Activated CD4-positive, alpha-beta T cell treated with anti-CD3 and anti-CD28 coated beads for 24 hours (primary cell): ENCODE results near the gene RAP1GAP2.
"Not testable (repeated sequence)": the region's sequence is repeated elsewhere in the genome, so short reads cannot be mapped to it uniquely, and the experiment has no call there.

Experiments
- DNase-seq, 2 donors: peaks; one replicate each; pipeline ENCODE4 v3.0.0-alpha.2; 2020; ENCODE audit warnings: low read depth in 2 of 2

RAP1GAP2 gene

DNA sequence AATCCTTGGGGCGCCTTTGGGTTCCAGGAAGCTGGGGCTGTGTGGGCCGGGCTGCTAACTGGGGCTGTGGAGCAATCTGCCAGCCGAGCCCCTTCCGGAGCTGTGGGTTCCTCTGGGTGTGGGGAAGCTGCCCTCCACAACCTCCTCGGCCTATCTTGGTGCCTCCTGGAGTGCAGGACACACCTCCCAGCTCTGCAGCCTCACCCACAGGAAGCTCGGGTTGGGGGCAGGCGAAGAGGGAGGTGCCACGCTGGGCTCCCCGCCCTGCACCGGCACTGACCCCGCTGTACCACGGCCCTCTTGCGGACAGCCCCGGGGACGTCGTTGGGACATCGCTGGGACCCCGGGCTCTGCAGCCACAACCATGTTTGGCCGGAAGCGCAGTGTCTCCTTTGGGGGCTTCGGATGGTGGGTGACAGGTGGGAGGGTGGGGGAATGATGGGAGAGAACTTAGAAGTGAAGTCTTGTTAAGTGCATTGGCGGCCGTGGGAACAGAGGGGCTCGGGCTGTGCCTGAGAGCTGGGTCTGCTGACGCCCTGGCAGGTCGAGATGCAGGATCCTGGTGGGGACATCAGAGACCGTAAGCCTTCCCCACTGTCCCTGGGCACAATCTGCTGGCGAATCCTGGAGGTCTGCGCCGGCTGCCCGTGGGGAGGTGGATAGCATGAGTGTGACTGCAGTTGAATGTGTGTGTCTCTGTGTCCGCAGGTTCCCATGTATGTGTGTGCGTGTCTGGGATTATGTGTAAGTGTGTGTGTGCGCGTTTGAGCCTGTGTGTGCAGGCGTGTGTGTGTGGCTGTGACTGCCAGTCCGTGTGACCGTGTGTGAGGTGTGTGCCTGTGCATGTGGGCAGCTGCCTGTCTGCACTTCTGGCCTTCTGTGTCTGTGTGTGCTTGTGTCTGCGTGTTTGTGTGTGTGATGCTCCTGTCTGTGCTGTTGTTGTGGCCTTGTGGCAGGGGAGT, at the start of gene RAP1GAP2:
TSS of gene RAP1GAP2 (plus strand) at position 275 of the 962 bp plus-strand sequence. CDS start at position 365, 90 bp downstream.
- peak in 1 of 2 donors; percentile 38 for DNase-seq

DNA sequence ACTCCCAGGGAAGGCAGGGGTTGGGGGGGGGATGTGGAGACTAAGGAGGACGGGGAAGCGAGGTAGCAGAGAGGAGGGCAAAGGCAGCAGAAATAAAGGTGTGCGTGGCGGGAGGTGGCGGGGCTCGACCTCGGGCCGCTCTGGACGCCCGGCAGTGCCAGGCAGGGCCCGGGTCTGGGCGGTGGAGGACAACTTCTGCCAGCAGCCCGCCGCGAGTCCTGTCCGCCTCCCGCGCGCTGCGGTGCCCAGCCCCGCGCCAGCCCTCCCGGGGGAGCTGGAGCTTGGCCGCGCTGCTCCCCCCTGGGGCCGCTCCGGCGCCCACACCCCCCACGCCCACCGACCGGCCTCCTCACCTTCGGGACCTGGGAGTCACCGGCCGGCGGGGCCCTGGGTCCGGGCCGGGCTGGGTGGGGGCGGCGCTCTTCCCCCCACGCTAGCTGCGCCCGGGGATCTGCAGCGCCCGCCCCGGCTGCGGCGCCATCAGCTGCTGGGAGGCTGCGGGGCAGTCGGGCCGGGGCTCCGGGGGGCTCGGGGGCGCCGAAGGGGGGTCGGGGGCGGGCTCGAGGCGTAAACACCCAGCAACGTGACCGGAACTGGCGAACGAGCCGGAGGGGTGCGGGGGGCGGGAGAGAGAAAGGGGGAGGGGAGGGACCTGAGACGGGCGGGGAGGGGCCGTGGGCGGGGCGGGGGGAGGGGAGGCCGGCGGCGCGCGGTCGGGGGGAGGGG, 47.0 kb upstream of the RAP1GAP2 start, which contains the start of gene CCDC92B:
TSS of gene CCDC92B (minus strand) at position 595 of the 726 bp plus-strand sequence. CDS start 14,507 bp downstream, outside the sequence.
- no peak for DNase-seq

DNA sequence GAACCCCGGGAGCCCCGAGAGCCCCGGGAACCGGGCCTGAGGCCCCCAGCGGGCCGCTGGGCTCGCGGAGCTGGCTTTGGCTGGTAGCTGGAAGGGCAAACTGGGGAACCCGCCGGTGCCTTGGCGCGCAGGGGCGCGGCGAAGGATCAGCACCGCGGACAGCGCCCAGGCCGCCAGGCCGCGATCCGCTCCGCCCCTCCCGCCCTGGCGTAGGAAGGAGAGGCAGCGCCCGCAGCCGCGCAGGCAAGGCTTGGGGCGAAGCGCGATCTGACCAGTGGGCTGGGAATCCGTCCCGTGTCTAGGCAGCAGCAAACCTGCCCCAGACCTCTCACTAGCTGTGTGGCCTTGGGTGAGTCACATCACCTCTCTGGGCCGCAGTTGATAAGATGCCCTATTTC, 46.5 kb upstream of the RAP1GAP2 start:
- peak; percentile 58 for DNase-seq

DNA sequence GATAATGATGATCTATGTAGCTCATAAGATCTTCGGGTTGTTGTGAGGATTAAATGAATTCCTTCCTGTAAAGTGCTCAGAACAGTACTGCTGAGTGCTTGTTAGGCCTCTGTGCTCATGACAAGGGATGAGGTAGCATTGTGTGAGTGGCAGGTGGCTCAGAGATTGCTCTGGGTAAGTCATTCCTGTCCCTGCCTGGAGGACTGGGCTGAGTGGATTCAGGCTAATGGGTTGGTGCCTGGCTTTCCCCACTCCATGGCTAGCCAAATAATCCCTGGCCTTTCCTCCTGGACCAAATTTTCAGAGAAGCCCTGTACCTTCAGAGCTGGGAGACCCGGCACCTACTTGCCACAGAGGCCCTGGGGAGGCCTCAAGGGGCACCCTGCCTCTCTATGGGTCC, 45.5 kb upstream of the RAP1GAP2 start:
- DNase-seq, result no peak

DNA sequence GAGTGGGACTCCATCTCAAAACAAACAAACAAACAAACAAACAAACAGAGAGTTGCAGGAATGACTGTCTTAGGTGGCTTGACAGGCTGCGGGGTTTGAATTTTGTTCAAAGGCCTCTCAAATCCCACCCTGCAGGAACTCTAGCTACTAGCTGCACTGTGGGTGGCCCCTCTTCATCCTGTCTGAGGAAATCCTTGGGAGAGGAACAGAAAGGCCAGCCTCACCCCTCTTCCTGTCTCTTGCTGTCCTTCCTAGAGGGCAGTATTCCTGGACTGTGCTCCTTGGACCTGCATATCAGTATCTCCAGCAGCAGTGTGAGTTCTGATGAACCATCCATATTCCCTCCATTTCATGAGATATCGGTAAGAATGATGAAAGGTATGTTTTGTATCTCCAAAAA, 44.7 kb upstream of the RAP1GAP2 start:
- no peak for DNase-seq

DNA sequence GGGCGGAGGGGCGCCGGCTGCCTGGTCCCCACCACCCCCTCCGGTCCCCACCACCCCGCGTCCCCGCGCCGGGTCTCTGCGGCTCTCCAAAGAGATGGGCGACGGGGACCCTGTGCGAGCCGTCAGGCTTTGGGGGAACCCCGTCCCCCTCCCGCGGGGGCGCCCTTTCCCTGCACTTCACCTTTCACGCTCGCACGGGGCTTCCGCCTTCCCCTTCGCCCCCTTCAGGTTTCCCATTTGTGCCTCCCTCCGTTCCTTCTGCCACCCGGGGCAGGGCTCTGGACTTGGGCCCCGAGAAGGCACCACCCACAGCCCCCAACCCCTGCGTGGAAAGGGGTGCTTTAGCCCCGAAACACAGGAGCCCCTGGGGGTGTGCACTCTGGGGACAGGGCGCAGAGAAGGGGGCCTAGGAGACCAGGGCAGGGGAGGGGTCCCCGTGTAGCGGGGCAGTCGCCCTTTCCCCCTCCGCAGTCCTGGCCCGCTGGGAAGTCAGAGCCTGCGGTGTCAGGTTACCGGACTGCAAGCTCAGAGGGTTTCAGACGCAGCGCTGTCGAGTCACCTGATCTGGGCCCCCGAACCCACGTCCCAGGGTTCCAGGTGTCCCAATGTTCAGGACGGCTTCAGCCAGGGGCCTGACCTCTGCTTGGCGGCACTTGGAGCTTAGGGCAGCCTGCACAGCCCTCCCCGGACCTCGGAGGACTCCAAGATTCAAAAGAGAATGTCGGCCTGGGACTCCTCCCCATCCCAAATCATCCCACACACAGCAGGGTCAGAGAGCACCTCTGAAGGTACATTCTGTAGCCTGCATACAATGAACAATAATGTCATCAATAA, 40.1 kb upstream of the RAP1GAP2 start:
- DNase-seq, result no peak

DNA sequence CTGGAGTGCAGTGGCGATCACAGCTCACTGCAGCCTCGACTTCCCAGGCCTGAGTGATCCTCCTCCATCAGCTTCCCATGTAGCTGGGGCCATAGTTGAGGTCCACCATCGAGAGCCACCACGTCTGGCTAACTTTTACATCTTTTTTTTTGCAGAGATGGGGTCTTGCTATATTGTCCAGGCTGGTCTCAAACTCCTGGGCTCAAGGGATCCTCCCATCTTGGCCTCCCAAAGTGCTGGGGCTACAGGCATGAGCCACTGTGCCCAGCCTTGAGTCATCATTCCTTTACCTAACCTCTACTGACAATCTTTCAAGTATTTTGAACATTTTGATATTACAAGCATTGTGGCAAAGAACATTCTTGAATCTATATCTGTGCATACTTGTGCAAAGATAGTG, 37.4 kb upstream of the RAP1GAP2 start:
- DNase-seq, result no peak

DNA sequence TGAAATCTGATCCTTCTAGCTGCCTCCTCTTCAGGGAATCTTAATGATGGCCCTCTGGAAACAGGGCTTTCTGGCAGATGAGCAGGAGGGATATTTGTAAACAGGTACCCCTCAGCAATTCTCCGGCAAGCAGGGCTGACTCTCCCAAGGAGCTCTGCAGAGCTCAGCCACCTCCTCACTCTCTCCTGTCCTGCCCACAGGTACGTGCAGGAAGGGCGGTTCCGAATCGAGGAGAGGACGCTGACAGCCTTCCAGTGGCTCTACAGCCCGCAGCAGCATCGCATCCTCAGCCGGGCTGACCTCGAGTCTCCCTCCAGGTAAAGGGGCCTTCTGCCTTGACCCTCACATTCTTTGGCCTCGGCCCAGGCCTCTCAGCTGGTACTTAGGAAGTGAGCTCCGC, 26.1 kb upstream of the RAP1GAP2 start:
- DNase-seq, result no peak

DNA sequence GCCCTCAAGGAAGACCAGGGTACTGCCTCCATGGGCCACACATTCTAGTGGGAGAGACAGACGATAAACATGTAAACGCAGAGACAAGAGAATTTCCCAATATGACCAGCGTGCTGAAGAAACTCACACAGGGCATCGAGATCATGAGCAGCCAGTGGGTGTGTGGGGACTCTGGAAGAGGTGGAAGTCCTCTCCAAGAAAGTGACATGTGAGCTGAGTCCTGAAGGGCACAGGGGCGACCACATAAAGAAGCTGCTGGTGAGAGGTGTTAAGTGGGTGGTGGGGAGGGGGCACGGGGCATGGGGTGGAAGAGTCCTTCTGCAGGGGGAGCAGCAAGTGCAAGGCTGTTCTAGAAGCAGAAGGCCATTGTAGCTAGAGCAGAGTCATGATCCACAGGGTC, 21.0 kb upstream of the RAP1GAP2 start:
- DNase-seq, result no peak

DNA sequence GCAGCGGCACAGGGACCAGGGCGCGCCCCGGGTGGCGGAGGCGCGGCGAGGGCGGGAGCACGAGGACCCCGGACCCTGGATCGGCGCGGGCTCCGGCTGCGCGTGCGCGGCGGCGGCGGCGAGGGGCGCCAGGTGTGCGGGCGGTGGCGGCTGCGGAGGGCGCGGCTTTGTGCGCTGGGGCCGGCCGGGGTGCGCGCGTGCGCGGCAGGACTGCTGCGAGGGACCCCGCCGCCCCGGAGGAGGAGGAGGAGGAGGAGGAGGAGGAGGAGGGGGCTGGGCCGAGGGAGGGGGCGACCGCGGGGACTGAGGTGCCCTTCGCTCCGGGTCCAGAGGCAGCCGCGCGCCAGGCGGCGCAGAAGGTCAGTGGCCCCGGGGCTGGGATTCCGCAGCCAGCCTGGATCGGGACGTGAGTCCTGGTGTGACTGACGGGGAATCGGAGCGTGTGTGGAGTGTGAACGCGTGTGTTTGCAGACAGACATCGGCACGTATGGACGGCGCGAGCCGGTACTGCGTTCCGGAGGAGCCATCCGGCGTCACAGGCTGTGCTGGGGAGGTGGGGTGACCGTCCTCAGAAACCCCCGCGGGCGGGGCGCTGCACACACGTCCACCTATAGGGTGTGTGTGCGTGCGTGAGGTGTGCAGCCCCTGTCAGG, 19.5 kb upstream of the RAP1GAP2 start:
- no peak for DNase-seq

DNA sequence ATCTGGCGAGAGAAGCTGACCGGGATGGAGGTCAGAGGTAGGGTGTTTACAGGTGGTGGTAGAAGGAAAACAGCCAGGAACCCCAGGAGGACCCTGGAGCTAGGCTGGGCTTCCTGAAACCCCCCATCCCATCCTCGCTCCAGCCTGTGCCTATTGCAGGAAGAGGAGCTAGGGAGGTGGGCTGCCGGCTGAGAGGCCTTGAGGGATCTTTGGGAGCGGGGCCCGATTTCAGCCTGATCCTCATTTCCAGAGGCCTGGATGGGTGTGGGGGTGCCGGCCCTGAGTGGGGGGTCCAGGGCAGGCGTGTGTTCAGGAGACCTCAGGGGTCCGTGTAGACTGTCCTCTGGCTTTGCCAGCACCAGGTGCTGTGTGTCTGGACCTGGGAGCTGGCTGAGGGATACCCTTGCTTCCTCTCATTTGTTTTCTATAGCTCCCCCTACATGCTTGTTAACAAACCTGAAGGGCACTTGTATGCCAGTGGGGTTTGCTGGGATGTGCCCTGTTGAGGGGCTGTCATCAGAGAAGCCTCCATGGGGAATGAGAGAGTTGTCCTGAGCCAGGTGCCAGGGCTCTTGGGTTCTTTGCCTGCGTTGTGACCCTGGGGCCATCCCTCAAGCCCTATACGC, 18.9 kb upstream of the RAP1GAP2 start:
- no peak for DNase-seq

DNA sequence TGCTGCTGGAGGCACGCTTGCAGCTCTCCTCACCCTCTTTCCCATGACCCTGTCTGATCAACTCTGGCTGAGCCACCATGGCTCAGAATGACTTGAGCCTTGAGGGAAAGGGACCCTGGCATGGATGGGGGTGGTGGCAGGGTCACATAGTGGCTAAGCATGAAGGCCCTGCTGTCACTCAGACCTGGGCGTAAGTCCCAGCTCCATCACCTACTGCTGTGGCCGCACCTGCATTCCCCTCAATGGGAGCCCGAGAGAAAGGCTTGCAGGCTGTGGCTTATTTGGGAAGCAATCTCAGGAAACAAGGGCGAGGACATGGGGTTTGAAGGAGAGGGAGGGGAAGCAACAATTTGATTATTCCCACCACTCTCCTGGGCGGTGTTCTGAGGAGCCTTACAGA, 17.7 kb upstream of the RAP1GAP2 start:
- DNase-seq, result no peak

DNA sequence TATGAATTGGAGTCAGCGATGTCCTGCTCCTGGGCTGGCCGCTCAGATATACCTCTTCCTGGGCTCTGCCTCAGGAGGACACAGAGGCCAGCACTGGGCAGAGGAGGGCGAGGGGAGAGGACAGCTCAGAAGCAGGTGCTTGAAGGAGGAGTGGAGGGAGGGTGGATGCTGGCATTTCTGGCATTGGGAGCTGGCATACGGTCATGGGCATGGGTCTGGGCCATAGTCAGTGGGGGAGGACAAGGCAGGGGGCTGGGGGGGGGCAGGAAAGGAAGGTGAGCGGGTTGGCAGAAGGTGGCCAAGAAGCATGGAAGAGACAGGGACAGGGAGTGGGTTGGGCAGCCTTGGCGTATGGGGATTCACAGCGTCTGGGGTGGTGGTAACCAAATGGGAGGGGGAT, 16.7 kb upstream of the RAP1GAP2 start:
- no peak for DNase-seq

DNA sequence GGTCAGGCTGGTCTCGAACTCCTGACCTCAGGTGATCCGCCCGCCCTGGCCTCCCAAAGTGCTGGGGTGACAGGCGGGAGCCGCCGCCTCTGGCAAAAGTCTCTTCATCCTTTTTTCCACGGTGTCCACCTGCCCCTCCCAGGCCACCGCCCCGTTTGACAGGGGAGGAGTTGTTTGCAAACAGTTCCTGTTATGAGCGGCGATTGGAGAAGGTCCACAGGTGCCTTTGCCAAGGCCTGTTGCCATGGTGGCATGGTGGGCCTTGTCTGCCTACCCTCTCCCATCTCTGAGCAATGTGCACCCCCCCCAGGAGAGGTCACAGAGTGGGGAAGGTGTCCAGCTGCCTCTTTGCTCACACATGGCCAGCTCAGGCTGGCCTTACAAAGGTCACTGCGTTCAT, 16.0 kb upstream of the RAP1GAP2 start:
- no peak for DNase-seq

DNA sequence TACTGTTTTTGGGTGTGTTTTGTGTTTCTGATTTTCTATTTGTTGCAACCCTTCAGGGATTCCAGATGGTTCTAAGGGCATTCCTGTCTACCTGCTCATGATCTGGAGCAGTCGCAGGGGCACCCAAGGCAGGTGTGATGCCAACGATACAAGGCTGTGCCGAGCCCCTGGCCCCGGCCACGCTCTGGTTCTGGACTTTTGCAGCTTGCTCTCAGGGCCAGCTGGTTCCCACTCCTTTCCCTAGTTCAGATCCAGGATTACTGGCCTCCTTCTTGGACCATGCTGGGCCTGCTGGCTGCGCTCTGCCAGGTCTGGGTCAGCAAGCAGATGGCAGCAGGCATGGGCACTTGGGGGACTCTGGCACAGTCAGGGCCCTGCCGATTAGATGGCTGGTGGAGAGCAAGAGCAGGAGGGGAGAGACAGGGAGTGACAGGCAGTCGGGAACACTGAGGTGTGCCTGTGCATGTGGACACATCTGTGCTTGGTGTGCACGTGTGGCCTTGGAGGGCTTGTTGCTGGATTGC, 15.2 kb upstream of the RAP1GAP2 start:
- no peak for DNase-seq

DNA sequence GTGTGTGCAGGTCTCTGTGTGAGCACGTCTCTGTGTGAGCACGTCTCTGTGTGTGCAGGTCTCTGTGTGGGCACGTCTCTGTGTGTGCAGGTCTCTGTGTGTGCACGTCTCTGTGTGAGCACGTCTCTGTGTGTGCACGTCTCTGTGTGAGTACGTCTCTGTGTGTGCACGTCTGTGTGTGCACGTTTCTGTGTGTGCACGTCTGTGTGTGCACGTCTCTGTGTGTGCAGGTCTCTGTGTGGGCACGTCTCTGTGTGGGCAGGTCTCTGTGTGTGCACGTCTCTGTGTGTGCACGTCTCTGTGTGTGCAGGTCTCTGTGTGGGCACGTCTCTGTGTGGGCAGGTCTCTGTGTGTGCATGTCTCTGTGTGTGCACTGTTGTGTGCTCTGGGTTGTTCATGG, 14.6 kb upstream of the RAP1GAP2 start:
- DNase-seq, result not testable (repeated sequence)

DNA sequence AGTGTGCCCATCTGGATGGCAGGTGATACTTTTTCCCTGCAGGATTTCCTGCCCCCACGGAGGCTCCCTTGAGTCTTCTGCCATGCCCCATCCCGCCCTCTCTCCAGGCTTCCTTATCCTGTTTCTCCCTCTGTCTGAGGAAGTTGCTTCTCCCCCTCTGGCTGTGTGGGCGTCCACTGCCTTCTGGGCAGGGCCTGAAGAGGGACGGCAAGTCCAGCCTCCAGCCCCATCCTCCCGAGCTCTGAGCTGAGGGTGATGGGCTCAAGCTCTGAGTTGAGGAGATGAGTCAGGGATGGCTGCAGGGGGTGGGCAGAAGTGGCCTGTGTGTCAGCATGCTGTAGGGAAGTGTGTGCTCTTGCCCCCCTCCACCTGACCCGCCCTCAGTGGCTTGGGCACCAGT, 14.2 kb upstream of the RAP1GAP2 start:
- no peak for DNase-seq

DNA sequence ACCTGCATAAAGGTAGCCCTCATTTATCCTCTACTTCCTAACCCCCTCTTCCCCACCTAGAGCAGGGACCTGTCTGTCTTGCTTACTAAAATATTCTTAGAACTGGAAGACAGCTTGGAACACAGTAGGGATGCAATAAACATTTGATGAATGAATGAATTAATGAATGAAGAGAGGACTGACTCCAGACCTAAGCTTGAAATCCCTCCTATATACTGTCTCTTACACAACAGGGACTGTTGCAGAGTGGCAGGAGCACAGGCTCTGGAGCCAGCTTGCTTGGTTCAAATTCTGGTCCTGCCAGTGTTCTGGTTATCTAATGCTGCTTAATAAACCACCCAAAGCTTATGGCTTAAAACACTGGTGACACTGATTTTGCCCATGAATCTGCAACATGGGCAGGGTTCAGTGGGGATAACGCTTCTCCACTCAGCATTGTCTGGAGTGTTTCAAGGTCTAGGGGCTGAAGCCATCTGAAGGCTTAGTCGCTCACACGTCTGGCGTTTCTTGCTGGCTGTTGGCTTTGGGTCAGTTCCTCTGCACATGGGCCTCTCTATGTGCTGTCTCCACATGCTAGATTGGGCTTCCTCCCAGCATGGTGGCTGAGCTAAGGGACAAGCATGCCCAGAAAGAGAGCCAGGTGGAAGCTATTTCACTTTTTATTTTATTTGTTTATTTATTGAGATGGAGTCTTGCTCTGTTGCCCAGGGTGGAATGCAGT, 12.8 kb upstream of the RAP1GAP2 start:
- no peak for DNase-seq

DNA sequence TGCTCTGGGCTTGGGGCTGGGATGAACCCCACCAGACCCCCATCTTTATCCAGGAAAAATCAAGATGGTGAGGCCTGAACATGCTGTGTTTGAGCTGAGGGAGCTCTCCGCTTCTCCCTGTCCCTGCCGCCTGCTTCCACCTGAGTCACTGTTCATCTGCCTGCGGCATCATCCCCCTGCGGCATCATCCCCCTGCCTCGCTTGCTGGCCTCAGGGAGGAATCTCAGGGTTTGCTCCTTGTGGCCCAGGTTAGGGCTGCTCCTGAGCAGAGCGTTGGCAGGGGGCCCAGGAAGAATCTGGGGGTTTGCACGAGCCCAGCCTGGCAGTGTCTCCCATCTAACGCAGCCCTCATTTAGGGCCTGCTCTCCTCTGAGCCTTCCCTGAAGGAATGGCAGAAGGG, 11.4 kb upstream of the RAP1GAP2 start:
- no peak for DNase-seq

DNA sequence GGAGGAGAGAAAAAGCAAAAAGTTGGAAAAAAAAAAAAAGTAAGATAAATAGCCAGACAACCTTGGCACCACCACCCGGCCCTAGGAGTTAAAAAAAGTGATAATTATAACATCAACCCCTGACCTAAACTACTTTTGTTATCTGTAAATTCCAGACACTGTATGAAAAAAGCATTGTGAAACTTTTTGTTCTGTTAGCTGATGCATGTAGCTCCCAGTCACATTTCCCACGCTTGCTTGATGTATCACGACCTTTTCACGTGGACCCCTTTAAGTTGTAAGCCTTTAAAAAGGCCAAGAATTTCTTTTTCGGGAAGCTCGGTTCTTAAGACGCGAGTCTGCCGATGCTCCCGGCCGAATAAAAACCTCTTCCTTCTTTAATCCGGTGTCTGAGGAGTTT, 10.9 kb upstream of the RAP1GAP2 start:
- not testable (repeated sequence) for DNase-seq
